PC-3 (cell line): ENCODE data around the gene PSG5. TPM values are rescaled to one million over a fixed set of nuclear protein-coding genes. Genes with fewer than 3 reads are reported as not detected.
A peak's percentile ranks its signal among the peaks of the same experiment; 100 is the strongest.
"Not testable (repeated sequence)": the region's sequence is repeated elsewhere in the genome, so short reads cannot be mapped to it uniquely, and the experiment has no call there.

Source experiments
- ATAC-seq: fragments of 200-7000 bp; cut with Tn5 transposase; 2 replicates; pipeline ENCODE4 v1.9.1; 2020; ENCODE audit warnings: mild to moderate bottlenecking, moderate library complexity
- BruUV-seq: library from RNA; stranded (reverse); fragments of 400-500 nt; replicated peaks from 2 replicates; lab custom pipeline; 2021; lab: Mats Ljungman, UMichigan
- CTCF ChIA-PET: fragments of 300-600 bp; sonication (Branson Sonifier 250); formaldehyde crosslinking; loops from one replicate; lab custom pipeline; 2022; ENCODE audit warnings: antibody characterized with exemption; lab: Charles Lee
- POLR2A ChIA-PET: fragments of 300-600 bp; sonication (Branson Sonifier 250); formaldehyde crosslinking; loops from one replicate; lab custom pipeline; 2022; ENCODE audit warnings: antibody characterized with exemption; ENCODE audit not compliant: unreplicated experiment; lab: Charles Lee
- DNase-seq: peaks from one replicate; pipeline ENCODE4 v3.0.0-alpha.2; 2015
- H2AFZ ChIP-seq: fragments of 300-600 bp; sonication (generic); 2 replicates; pipeline ENCODE4 v1.6.0; 2016; ENCODE audit warnings: antibody characterized with exemption, low read length
- H3F3A ChIP-seq: fragments of 300-600 bp; sonication (generic); one replicate; pipeline ENCODE4 v1.6.0; 2017; ENCODE audit warnings: antibody characterized with exemption, low read length, control low read depth, mild to moderate bottlenecking; ENCODE audit not compliant: unreplicated experiment
- H3K27ac ChIP-seq: fragments of 300-600 bp; sonication (generic); 2 replicates; pipeline ENCODE4 v1.5.1; 2016; ENCODE audit warnings: mild to moderate bottlenecking, low read length
- H3K27me3 ChIP-seq: fragments of 300-600 bp; sonication (generic); 2 replicates; pipeline ENCODE4 v1.6.1; 2016; ENCODE audit warnings: low read length, mixed read lengths
- H3K36me3 ChIP-seq: fragments of 300-600 bp; sonication (generic); 2 replicates; pipeline ENCODE4 v1.6.1; 2016; ENCODE audit warnings: low read depth, mixed run types, low read length, mixed read lengths
- H3K4me1 ChIP-seq: fragments of 300-600 bp; sonication (generic); 2 replicates; pipeline ENCODE4 v1.5.1; 2016; ENCODE audit warnings: low read length; ENCODE audit not compliant: insufficient read depth
- H3K4me2 ChIP-seq: fragments of 300-600 bp; sonication (generic); 2 replicates; pipeline ENCODE4 v1.6.0; 2016; ENCODE audit warnings: low read length
- H3K4me3 ChIP-seq: fragments of 300-600 bp; sonication (generic); 2 replicates; pipeline ENCODE4 v1.5.1; 2016; ENCODE audit warnings: mild to moderate bottlenecking, low read length, mixed read lengths
- H3K79me2 ChIP-seq: fragments of 300-600 bp; sonication (generic); 2 replicates; pipeline ENCODE4 v1.6.1; 2017; ENCODE audit warnings: low read length, mixed read lengths
- H3K9ac ChIP-seq: fragments of 300-600 bp; sonication (generic); 2 replicates; pipeline ENCODE4 v1.6.0; 2016; ENCODE audit warnings: mild to moderate bottlenecking, low read length
- H3K9me2 ChIP-seq: fragments of 300-600 bp; sonication (generic); replicated peaks from 2 replicates; pipeline ENCODE4 v1.6.1; 2016; ENCODE audit warnings: mixed run types, low read length, mixed read lengths
- H3K9me3 ChIP-seq: fragments of 300-600 bp; sonication (generic); 2 replicates; pipeline ENCODE4 v1.6.1; 2016; ENCODE audit warnings: low read length, mixed read lengths
- H4K20me1 ChIP-seq: fragments of 300-600 bp; sonication (generic); 2 replicates; pipeline ENCODE4 v1.6.1; 2016; ENCODE audit warnings: low read length, mixed read lengths
- CTCF ChIP-seq: fragments of 300-600 bp; sonication (generic); conservative IDR thresholded peaks from 2 replicates; pipeline ENCODE4 v1.5.1; 2017; ENCODE audit warnings: antibody characterized with exemption, low read depth, mild to moderate bottlenecking, low read length
- intact Hi-C: fragments of 100-400 bp; cut with micrococcal nuclease; formaldehyde crosslinking; loops from 2 replicates; pipeline ENCODE4 v1.9.0; 2023
- total RNA-seq: library from RNA; depleted of rRNA; stranded (reverse); fragments of >200 nt; gene quantifications from 2 replicates; pipeline ENCODE4 v1.2.3, GENCODE V29; 2014

The PSG5 gene
- total RNA-seq, 1 experiment from 2014 or later = not detected

- H3K4me1 ChIP-seq = peaks cover 14% of the 10 kb centered on the region
- H3K4me3 ChIP-seq, POLR2A ChIA-PET, H4K20me1 ChIP-seq, H3K9me3 ChIP-seq, H2AFZ ChIP-seq, H3K27me3 ChIP-seq, H3K9me2 ChIP-seq, H3K79me2 ChIP-seq, H3F3A ChIP-seq, H3K36me3 ChIP-seq, BruUV-seq, CTCF ChIA-PET: not testable (repeated sequence)
- intact Hi-C loops = loop anchor here (10.0 kb wide), 1 partner anchor 113 kb away; no protein-coding TSS in a partner anchor
- ATAC-seq (peak; percentile 55), DNase-seq (peak; percentile 50)
- H3K27ac ChIP-seq = peak overlapping the region; percentile 80
- H3K9ac ChIP-seq = peak overlapping the region; percentile 17; the same call in 1 of the 2 replicates
- peak overlapping the region; percentile 51; the same call in 1 of the 2 replicates for H3K4me2 ChIP-seq
Measured at GRCh38 chr19:43201337-43201801, 15.0 kb upstream of the PSG5 start.

GRCh38 chr19:43198686-43199419 lies 12.5 kb upstream of the PSG5 start:
- peak; percentile 30 for TF ChIP-seq CTCF
- H3K27ac ChIP-seq, H2AFZ ChIP-seq, CTCF ChIA-PET, H3K9me3 ChIP-seq, BruUV-seq, intact Hi-C loops, H3K27me3 ChIP-seq, H3F3A ChIP-seq, H4K20me1 ChIP-seq, H3K9ac ChIP-seq, POLR2A ChIA-PET, H3K36me3 ChIP-seq, H3K79me2 ChIP-seq, ATAC-seq, H3K4me2 ChIP-seq, H3K4me3 ChIP-seq, H3K9me2 ChIP-seq: not testable (repeated sequence)
- peak; percentile 24 for DNase-seq
- H3K4me1 ChIP-seq = peaks cover 14% of the 10 kb centered on the region

GRCh38 chr19:43197666-43198397 lies 11.5 kb upstream of the PSG5 start:
- H2AFZ ChIP-seq, CTCF ChIA-PET, H3K9me3 ChIP-seq, H3K4me2 ChIP-seq, POLR2A ChIA-PET, H3K36me3 ChIP-seq, H4K20me1 ChIP-seq, intact Hi-C loops, H3K4me3 ChIP-seq, H3F3A ChIP-seq, H3K27me3 ChIP-seq, H3K9me2 ChIP-seq, BruUV-seq, DNase-seq, ATAC-seq, H3K79me2 ChIP-seq, H3K27ac ChIP-seq, H3K9ac ChIP-seq: not testable (repeated sequence)
- H3K4me1 ChIP-seq = peaks cover 14% of the 10 kb centered on the region

- BruUV-seq, H3K9me3 ChIP-seq, H3K36me3 ChIP-seq, H2AFZ ChIP-seq, H3K4me3 ChIP-seq, H3K27me3 ChIP-seq, H4K20me1 ChIP-seq, intact Hi-C loops, H3F3A ChIP-seq, ATAC-seq, H3K4me2 ChIP-seq, H3K9ac ChIP-seq, H3K27ac ChIP-seq, H3K4me1 ChIP-seq, H3K79me2 ChIP-seq, DNase-seq, H3K9me2 ChIP-seq, CTCF ChIA-PET, POLR2A ChIA-PET: not testable (repeated sequence)
Measured at GRCh38 chr19:43194397-43194796, 8.1 kb upstream of the PSG5 start.

GRCh38 chr19:43192381-43193155 lies 6.2 kb upstream of the PSG5 start:
- DNase-seq, H3K4me3 ChIP-seq, H3K27ac ChIP-seq, ATAC-seq, H3K79me2 ChIP-seq, BruUV-seq, H2AFZ ChIP-seq, H4K20me1 ChIP-seq, H3K4me2 ChIP-seq, H3K9ac ChIP-seq, H3K9me3 ChIP-seq, H3F3A ChIP-seq, H3K27me3 ChIP-seq, intact Hi-C loops, H3K36me3 ChIP-seq, CTCF ChIA-PET, H3K9me2 ChIP-seq, POLR2A ChIA-PET, H3K4me1 ChIP-seq: not testable (repeated sequence)
